ENCODE results near the gene SLC32A1. TPM values are rescaled to one million over a fixed set of nuclear protein-coding genes. Genes with fewer than 3 reads are reported as not detected.

SLC32A1 gene
- total and polyA plus RNA-seq, 2 donors (not counting 3 experiments of a cell fraction or from before 2014, with no cell fraction given), result 0.04 TPM; not detected in 1

DNA sequence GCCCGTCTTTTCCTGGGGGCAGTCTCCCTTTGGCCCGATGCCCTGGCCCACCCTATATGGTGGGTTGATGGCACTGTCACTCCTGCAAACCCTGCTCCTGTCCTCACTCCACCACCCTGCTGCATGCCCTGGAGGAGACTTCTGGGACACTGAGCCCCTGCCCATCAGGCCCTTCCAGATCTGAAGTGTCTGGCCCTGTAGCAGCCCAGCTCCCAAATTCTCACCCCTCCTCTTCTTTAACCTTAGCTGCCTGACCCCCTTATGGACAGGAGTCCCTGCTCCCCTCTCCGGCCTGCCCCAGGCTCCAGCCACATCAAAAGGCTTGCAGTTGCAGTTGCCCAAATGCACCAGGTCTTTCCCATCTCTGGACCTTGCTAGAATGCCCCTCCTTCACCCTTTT, 20.8 kb upstream of the SLC32A1 start:
- BruUV-seq (replicated peaks), result no TSS peak
- TF ChIP-seq EZH2 (IDR thresholded peaks at IDR 0.05; ENCODE audit: borderline replicate concordance, low read depth, low read length, severe bottlenecking) (no peak), POLR2A (IDR thresholded peaks at IDR 0.05; ENCODE audit: low read depth, low read length) (no peak), JUN (IDR thresholded peaks at IDR 0.05; ENCODE audit: borderline replicate concordance, insufficient read depth, insufficient read length, low read depth) (no peak), MYC (IDR thresholded peaks at IDR 0.05; ENCODE audit: low read depth, low read length) (no peak), GATA2 (IDR thresholded peaks at IDR 0.05; ENCODE audit: insufficient read depth, insufficient read length, low read depth, low read length) (no peak), POLR2AphosphoS5 (IDR thresholded peaks at IDR 0.05; ENCODE audit: insufficient read depth, low read depth, low read length) (no peak), FOS (IDR thresholded peaks at IDR 0.05; ENCODE audit: borderline replicate concordance, insufficient read depth, low read length) (no peak)
- TF ChIP-seq, protein P1, sequence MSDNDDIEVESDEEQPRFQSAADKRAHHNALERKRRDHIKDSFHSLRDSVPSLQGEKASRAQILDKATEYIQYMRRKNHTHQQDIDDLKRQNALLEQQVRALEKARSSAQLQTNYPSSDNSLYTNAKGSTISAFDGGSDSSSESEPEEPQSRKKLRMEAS (IDR thresholded peaks at IDR 0.05; ENCODE audit: insufficient read depth, insufficient read length), result no peak
- TF ChIP-seq, protein P2, sequence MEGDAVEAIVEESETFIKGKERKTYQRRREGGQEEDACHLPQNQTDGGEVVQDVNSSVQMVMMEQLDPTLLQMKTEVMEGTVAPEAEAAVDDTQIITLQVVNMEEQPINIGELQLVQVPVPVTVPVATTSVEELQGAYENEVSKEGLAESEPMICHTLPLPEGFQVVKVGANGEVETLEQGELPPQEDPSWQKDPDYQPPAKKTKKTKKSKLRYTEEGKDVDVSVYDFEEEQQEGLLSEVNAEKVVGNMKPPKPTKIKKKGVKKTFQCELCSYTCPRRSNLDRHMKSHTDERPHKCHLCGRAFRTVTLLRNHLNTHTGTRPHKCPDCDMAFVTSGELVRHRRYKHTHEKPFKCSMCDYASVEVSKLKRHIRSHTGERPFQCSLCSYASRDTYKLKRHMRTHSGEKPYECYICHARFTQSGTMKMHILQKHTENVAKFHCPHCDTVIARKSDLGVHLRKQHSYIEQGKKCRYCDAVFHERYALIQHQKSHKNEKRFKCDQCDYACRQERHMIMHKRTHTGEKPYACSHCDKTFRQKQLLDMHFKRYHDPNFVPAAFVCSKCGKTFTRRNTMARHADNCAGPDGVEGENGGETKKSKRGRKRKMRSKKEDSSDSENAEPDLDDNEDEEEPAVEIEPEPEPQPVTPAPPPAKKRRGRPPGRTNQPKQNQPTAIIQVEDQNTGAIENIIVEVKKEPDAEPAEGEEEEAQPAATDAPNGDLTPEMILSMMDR (IDR thresholded peaks at IDR 0.05; ENCODE audit: extremely low read depth in 1 of 2, insufficient read depth in 1 of 2, low read depth in 1 of 2, low read length in 2 of 2), result no peak
- dilution Hi-C loops (cut with MboI; ENCODE audit: extremely low pct_ligation_motif_present, low sequenced_read_pairs) (no loop called here), intact Hi-C loops (cut with micrococcal nuclease) (no loop called here)
- no peak for FAIRE-seq
- Histone ChIP-seq H3K9me3 (replicated peaks; ENCODE audit: control insufficient read depth, insufficient read depth, low read length) (no peaks in the 10 kb centered on the region), H3K36me3 (ENCODE audit: control insufficient read depth in 2 of 2, extremely low read depth in 1 of 2, insufficient read depth in 2 of 2, low read length in 2 of 2) (no peaks in the 10 kb centered on the region), H3K9me1 (replicated peaks; ENCODE audit: control insufficient read depth, extremely low read depth, insufficient read depth, low read length) (no peaks in the 10 kb centered on the region), H4K20me1 (replicated peaks; ENCODE audit: control insufficient read depth, extremely low read depth, insufficient read depth, low read length) (no peaks in the 10 kb centered on the region), H3K4me3 (replicated peaks in 1 of 3; ENCODE audit: insufficient read depth in 1 of 3, low read depth in 1 of 3, low read length in 3 of 3) (no peak overlapping the region), H3K4me1 (ENCODE audit: control insufficient read depth, extremely low read depth, insufficient read depth, low read length) (no peaks in the 10 kb centered on the region), H2AFZ (ENCODE audit: low read depth, low read length) (no peak overlapping the region), H3K9ac (replicated peaks; ENCODE audit: extremely low read depth, insufficient read depth, low read length) (no peak overlapping the region), H3K79me2 (ENCODE audit: control insufficient read depth, insufficient read depth, low read length) (no peaks in the 10 kb centered on the region), H3K27ac (ENCODE audit: insufficient read depth, low read depth, low read length) (no peak overlapping the region), H3K4me2 (ENCODE audit: insufficient read depth, low read length) (no peak overlapping the region), H3K27me3 (ENCODE audit: control insufficient read depth in 2 of 2, insufficient read depth in 2 of 2, low read length in 2 of 2) (peaks cover 11 to 13% of the 10 kb centered on the region in 2 experiments)
- ChIA-PET CTCF (interaction anchor here (0.9 to 1.6 kb wide), 3 partner anchors 9 to 54 kb away, joined by 3 to 4 read pairs (median 3); no protein-coding TSS in a partner anchor), POLR2A (no interaction called here)
- no peak for DNase-seq (ENCODE audit: low read depth, low spot score)

Measured in endothelial cell of umbilical vein (primary cell).